AG08395 (cell line): ENCODE measurements around the gene GUCY2C.
A peak's percentile ranks its signal among the peaks of the same experiment; 100 is the strongest.

Source experiments
- DNase-seq: peaks from one replicate; pipeline ENCODE4 v3.0.0; 2012; ENCODE audit warnings: mixed read lengths, low spot score

GUCY2C gene

GRCh38 chr12:14681625-14682024 is 14.8 kb downstream of the GUCY2C start:
- no peak for DNase-seq

- DNase-seq, result no peak
Observed at GRCh38 chr12:14681190-14681589, 15.2 kb downstream of the GUCY2C start.

- DNase-seq, result no peak
Observed at GRCh38 chr12:14678547-14679150, 17.8 kb downstream of the GUCY2C start.

GRCh38 chr12:14668591-14668990 is 27.8 kb downstream of the GUCY2C start:
- DNase-seq, result no peak

GRCh38 chr12:14665354-14666348 is 30.7 kb downstream of the GUCY2C start:
- DNase-seq, result no peak

GRCh38 chr12:14664434-14665023 is 31.9 kb downstream of the GUCY2C start:
- peak; percentile 30 for DNase-seq

GRCh38 chr12:14663002-14663401 is 33.4 kb downstream of the GUCY2C start:
- DNase-seq, result no peak

GRCh38 chr12:14656846-14657245 is 39.6 kb downstream of the GUCY2C start:
- DNase-seq, result no peak

- no peak for DNase-seq
Observed at GRCh38 chr12:14655284-14655683, 41.1 kb downstream of the GUCY2C start.

GRCh38 chr12:14654842-14655241 is 41.6 kb downstream of the GUCY2C start:
- DNase-seq, result no peak

- DNase-seq, result no peak
Observed at GRCh38 chr12:14654416-14654815, 42.0 kb downstream of the GUCY2C start.

- no peak for DNase-seq
Observed at GRCh38 chr12:14652483-14652882, 43.9 kb downstream of the GUCY2C start.

GRCh38 chr12:14651371-14651770 is 45.0 kb downstream of the GUCY2C start:
- DNase-seq, result no peak

GRCh38 chr12:14650789-14651188 is 45.6 kb downstream of the GUCY2C start:
- DNase-seq, result no peak

GRCh38 chr12:14647028-14647750 is 49.2 kb downstream of the GUCY2C start:
- no peak for DNase-seq

- DNase-seq, result no peak
Observed at GRCh38 chr12:14643251-14643650, 53.1 kb downstream of the GUCY2C start.

GRCh38 chr12:14638066-14638465 is 58.3 kb downstream of the GUCY2C start:
- DNase-seq, result no peak

GRCh38 chr12:14635776-14636175 is 60.6 kb downstream of the GUCY2C start:
- DNase-seq, result no peak

- DNase-seq, result no peak
Observed at GRCh38 chr12:14630793-14631192, 65.6 kb downstream of the GUCY2C start.

GRCh38 chr12:14629832-14630710 is 66.3 kb downstream of the GUCY2C start:
- peak; percentile 79 for DNase-seq

- DNase-seq, result no peak
Observed at GRCh38 chr12:14628771-14629170, 67.6 kb downstream of the GUCY2C start.
